ENCODE results near the gene TCF3. TPM values are rescaled to one million over a fixed set of nuclear protein-coding genes. Genes with fewer than 3 reads are reported as not detected.

The TCF3 gene
- total and polyA plus RNA-seq, 2 of the 8 experiments (the other 6 are each of a cell fraction or from before 2014, with no cell fraction given), result 241 to 348 TPM

- peaks cover 2% of the 10 kb centered on the region; the same call in 1 of the 2 replicates for H3K79me1 ChIP-seq (ENCODE audit: low read depth, low read length)
- no peaks in the 10 kb centered on the region for H3K27me3 ChIP-seq (replicated peaks in 1 of 4; ENCODE audit: control insufficient read depth in 3 of 4, extremely low read depth in 1 of 4, insufficient read depth in 3 of 4, low read length in 3 of 4)
- no peaks in the 10 kb centered on the region for H3K9me3 ChIP-seq (ENCODE audit: insufficient read depth in 2 of 2, low read depth in 1 of 2, low read length in 1 of 2)
- peaks cover 5 to 19% of the 10 kb centered on the region in 2 experiments for H4K20me1 ChIP-seq (replicated peaks in 1 of 2; ENCODE audit: control insufficient read depth in 1 of 2, insufficient read depth in 2 of 2, low read length in 2 of 2)
- H2BK12ac ChIP-seq (ENCODE audit: low read depth, low read length), result no peak overlapping the region
- H2AFZ ChIP-seq (ENCODE audit: low read length), result no peak overlapping the region
- FAIRE-seq (no peak), DNase-seq (ENCODE audit: low read depth in 1 of 2, low spot score in 2 of 2) (no peak)
- POLR2A ChIA-PET (ENCODE audit: partially characterized antibody), result interaction anchor here (0.9 to 4.0 kb wide), 6 partner anchors 8 to 35 kb away, joined by 3 to 26 read pairs (median 4); no protein-coding TSS in a partner anchor
- 75% methylated on average over 10 of the region's 10 CpGs; no CpG with 5 or more reads in 1 of the 2 experiments for WGBS, 2 experiments (ENCODE audit: extremely low coverage in 1 of 2, insufficient coverage in 1 of 2, insufficient read length in 1 of 2, insufficient replicate concordance in 2 of 2, low coverage in 1 of 2, low lambda C conversion rate in 2 of 2, missing lambda C conversion rate in 1 of 2)
- H3K23me2 ChIP-seq (ENCODE audit: low read depth, low read length), result peaks cover 8% of the 10 kb centered on the region; the same call in 1 of the 2 replicates
- H3K27ac ChIP-seq (ENCODE audit: low read depth, low read length), result no peak overlapping the region
- no peak overlapping the region for H3K9ac ChIP-seq (replicated peaks in 1 of 4; ENCODE audit: extremely low read depth in 1 of 4, low read depth in 3 of 4, low read length in 3 of 4)
- H3K56ac ChIP-seq (replicated peaks; ENCODE audit: insufficient read length, low read depth, low read length), result no peak overlapping the region
- H3K79me2 ChIP-seq (ENCODE audit: control insufficient read depth in 1 of 2, insufficient read depth in 2 of 2, low read length in 2 of 2), result peaks cover 7 to 10% of the 10 kb centered on the region in 2 experiments
- no peak overlapping the region for H2BK5ac ChIP-seq (ENCODE audit: low read depth, low read length)
- no peak overlapping the region for H4K5ac ChIP-seq (ENCODE audit: insufficient read length, low read depth, low read length)
- peaks cover 0 to 7% (median 3%) of the 10 kb centered on the region in 4 experiments; a peak in 6 of 7 replicates for H3K4me1 ChIP-seq (replicated peaks in 1 of 4; ENCODE audit: control insufficient read depth in 3 of 4, insufficient read depth in 4 of 4, low read length in 3 of 4)
- no peak overlapping the region for H3K4me2 ChIP-seq (ENCODE audit: insufficient read depth in 1 of 2, low read depth in 2 of 2, low read length in 2 of 2)
- no peak overlapping the region for H4K91ac ChIP-seq (replicated peaks; ENCODE audit: insufficient read length, low read length)
- peaks cover 20 to 38% (median 29%) of the 10 kb centered on the region in 4 experiments for H3K36me3 ChIP-seq (ENCODE audit: control insufficient read depth in 2 of 4, insufficient read depth in 4 of 4, low read length in 3 of 4)
- H3K4ac ChIP-seq (replicated peaks; ENCODE audit: insufficient read length, low read depth, low read length), result no peak overlapping the region
- CTCF ChIA-PET (ENCODE audit: partially characterized antibody), result interaction anchor here (1.0 to 2.3 kb wide), 4 partner anchors 11 to 63 kb away, joined by 3 to 6 read pairs (median 4); no protein-coding TSS in a partner anchor
- no peak overlapping the region for H3K23ac ChIP-seq (ENCODE audit: insufficient read length)
- no peak overlapping the region for H2BK20ac ChIP-seq (ENCODE audit: low read length)
- no peak overlapping the region for H4K8ac ChIP-seq (ENCODE audit: extremely low read depth, insufficient read depth, low read length)
- no peak overlapping the region for H3K4me3 ChIP-seq (ENCODE audit: extremely low read depth in 1 of 4, insufficient read depth in 2 of 4, low read depth in 3 of 4, low read length in 4 of 4)
- H2BK120ac ChIP-seq (replicated peaks; ENCODE audit: low read depth, low read length), result no peak overlapping the region
- H2BK15ac ChIP-seq (ENCODE audit: low read length), result no peak overlapping the region
- no peak overlapping the region for H3K14ac ChIP-seq (ENCODE audit: insufficient read length)
- no peak overlapping the region for H3K18ac ChIP-seq (ENCODE audit: extremely low read depth, low read length)
- no peak overlapping the region for H2AK5ac ChIP-seq (ENCODE audit: low read depth, low read length)
- TF ChIP-seq BRCA1 (IDR thresholded peaks at IDR 0.05; ENCODE audit: low read depth, low read length) (no peak), RNF2 (IDR thresholded peaks at IDR 0.05; ENCODE audit: borderline replicate concordance, low read depth, low read length, missing control alignments, poor library complexity, severe bottlenecking) (no peak), BCL11A (IDR thresholded peaks at IDR 0.05; ENCODE audit: low read depth in 2 of 2, low read length in 2 of 2) (no peak), CTBP2 (IDR thresholded peaks at IDR 0.05; ENCODE audit: borderline replicate concordance, insufficient read depth, insufficient read length, low read length) (no peak), TAF7 (optimal IDR thresholded peaks at IDR 0.05; ENCODE audit: borderline replicate concordance, low read depth, low read length) (no peak)
Observed at GRCh38 chr19:1609103-1609396, 43.4 kb downstream of the TCF3 start.

Data from H1 (cell line).